Immature natural killer cell (primary cell): Measurements from ENCODE around the gene LHX6. TPM values are rescaled to one million over a fixed set of nuclear protein-coding genes. Genes with fewer than 3 reads are reported as not detected.

ENCODE experiments used
- DNase-seq, 3 donors: peaks; one replicate each; pipeline ENCODE4 v3.0.0; 2022; ENCODE audit warnings: mixed read lengths in 1 of 3
- H3K27ac Mint-ChIP-seq, 6 donors: one replicate each; pipeline ENCODE4 v1.8.0; 2020; ENCODE audit warnings: mixed read lengths in 6 of 6, mild to moderate bottlenecking in 5 of 6, inconsistent platforms in 4 of 6, moderate library complexity in 3 of 6
- H3K27me3 Mint-ChIP-seq, 3 donors: one replicate each; pipeline ENCODE4 v1.8.0; 2020 to 2021; ENCODE audit warnings: low read depth in 3 of 3, mild to moderate bottlenecking in 3 of 3, mixed read lengths in 3 of 3, moderate library complexity in 3 of 3, inconsistent platforms in 1 of 3
- H3K36me3 Mint-ChIP-seq, 3 donors: one replicate each; pipeline ENCODE4 v1.8.0; 2020; ENCODE audit warnings: mixed read lengths in 3 of 3, inconsistent platforms in 2 of 3, mild to moderate bottlenecking in 2 of 3
- H3K4me1 Mint-ChIP-seq, 2 donors: one replicate each; pipeline ENCODE4 v1.8.0; 2020; ENCODE audit warnings: inconsistent platforms in 2 of 2, mild to moderate bottlenecking in 2 of 2, mixed read lengths in 2 of 2, moderate library complexity in 1 of 2
- H3K4me3 Mint-ChIP-seq, 5 donors: one replicate each; pipeline ENCODE4 v1.8.0; 2020; ENCODE audit warnings: mild to moderate bottlenecking in 5 of 5, mixed read lengths in 5 of 5, inconsistent platforms in 3 of 5, moderate library complexity in 3 of 5
- H3K9me3 Mint-ChIP-seq, 6 donors: one replicate each; pipeline ENCODE4 v1.8.0; 2020; ENCODE audit warnings: mild to moderate bottlenecking in 6 of 6, mixed read lengths in 6 of 6, inconsistent platforms in 4 of 6, moderate library complexity in 3 of 6
- polyA plus RNA-seq, 3 donors: library from polyadenylated mRNA; unstranded; fragments of 300-500 nt; fragmentation: Illumina TruSeq; gene quantifications; one replicate each; pipeline ENCODE4 v1.2.3, GENCODE V29; 2021

The LHX6 gene
- polyA plus RNA-seq, 3 donors from 2014 or later = not detected

DNA sequence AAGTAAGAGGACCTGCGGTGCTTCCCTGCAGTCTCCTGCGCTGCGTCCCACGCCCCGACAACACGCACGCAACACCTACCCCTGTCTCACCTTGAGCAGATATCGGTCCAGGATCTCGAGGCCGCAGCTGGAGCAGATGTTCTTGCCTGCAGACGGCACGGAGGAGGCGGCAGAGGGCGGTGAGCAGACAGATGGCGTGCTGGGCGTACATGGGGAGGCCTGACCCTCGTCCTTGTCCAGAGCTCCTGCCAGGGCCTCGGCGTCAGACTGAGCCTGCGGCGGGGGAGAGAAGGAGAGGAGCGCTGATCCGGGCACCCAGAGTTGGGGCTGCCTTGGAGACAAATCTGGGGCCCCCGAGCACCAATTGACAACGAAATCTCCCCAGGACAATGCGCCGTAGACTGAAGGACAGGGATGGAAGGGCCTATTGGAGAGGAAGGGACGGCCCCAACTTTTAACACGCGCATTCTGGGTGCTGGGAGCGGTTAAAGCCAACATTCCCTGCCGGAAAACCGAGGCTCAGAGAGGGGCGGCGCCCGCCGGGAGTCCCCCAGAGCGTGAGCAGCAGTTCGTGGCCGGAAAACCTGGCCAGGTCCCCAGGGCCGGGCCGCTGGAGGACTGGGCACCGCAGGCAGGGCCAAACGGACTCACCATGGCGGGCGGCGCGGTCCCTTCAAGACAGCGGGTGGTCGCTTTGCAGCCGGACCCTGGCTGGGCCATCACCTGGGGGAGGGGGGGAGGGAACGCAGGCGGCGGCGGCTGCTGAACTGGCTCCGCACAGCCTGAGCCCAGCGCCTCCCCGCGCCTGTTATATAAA, 1.8 kb downstream of the LHX6 start:
- H3K9me3 Mint-ChIP-seq = no peaks in the 10 kb centered on the region
- H3K27me3 Mint-ChIP-seq = peaks cover 9 to 20% (median 11%) of the 10 kb centered on the region in 3 donors
- no peak overlapping the region for H3K27ac Mint-ChIP-seq
- H3K4me1 Mint-ChIP-seq = peaks cover 0 to 2% of the 10 kb centered on the region in 2 donors
- no peaks in the 10 kb centered on the region for H3K36me3 Mint-ChIP-seq
- no peak for DNase-seq
- H3K4me3 Mint-ChIP-seq = peak overlapping the region in 1 of 5 donors; percentile 18

GRCh38 chr9:122226142-122226757, 2.5 kb downstream of the LHX6 start:
- H3K27ac Mint-ChIP-seq = no peak overlapping the region
- peaks cover 9 to 26% (median 11%) of the 10 kb centered on the region in 3 donors for H3K27me3 Mint-ChIP-seq
- no peaks in the 10 kb centered on the region for H3K36me3 Mint-ChIP-seq
- peaks cover 0 to 2% of the 10 kb centered on the region in 2 donors for H3K4me1 Mint-ChIP-seq
- H3K9me3 Mint-ChIP-seq = no peaks in the 10 kb centered on the region
- DNase-seq = no peak
- H3K4me3 Mint-ChIP-seq = peak overlapping the region in 2 of 5 donors; percentile 18 to 26

DNA sequence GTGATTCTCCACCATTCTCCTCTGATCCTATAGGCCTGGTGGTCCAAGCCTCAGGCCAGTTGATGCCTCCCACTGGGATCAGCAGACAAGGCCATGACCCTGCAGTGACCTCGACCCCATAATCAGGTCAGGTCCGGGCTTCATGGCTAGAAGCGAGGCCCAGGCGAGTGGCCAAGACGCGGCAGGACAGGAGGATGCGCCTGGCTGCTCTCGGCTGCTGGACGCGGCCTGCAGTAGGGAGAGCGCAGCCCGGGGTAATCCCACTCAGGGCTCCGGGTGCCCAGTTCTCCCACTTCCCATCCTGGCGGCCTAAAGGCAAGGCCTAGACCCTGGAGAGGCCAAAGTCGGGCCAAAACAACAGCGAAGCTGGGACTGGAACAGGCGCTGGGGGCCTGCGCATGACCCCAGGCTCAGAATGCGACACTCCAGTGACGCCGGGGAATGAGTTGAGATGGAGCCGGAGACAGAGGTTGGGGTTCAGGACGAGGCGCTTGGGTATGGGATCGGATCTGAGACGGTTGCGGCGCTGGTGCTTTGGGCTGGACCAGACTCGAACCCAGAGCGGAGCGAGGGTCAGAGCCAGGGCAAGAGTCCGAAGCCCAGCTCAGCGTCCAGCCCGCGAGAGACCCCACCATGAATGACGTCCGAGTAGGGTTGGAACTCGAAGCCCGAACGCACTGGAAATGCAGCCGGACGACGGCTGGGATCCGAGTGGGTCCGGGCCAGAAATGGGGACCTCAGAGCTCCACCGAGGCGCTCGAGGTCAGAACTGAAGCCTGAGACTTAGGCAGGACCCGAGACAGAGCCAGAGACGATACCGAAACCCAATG, 3.2 kb downstream of the LHX6 start:
- no peak overlapping the region for H3K4me3 Mint-ChIP-seq

DNA sequence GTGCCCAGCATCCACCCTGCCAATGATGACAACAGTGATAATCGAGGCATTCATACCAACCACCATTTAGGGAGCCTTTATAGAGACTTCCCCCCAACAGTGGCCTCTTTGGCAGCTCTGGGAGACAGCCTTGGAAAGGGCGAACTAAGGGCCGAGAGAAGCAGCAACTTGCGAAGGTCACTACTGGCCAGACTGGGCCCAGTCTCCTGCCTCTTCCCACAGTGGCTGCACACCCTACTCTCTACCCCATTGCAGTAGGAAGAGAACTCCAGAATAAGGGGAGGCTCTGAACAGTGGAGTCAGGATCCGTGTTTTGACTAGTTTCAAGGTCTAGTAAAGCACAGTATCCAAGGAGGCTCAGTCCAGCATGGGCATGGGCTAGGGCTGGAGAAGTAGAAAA, 5.3 kb downstream of the LHX6 start:
- H3K4me1 Mint-ChIP-seq = peaks cover 7 to 8% of the 10 kb centered on the region in 2 donors
- H3K27ac Mint-ChIP-seq = no peak overlapping the region
- no peaks in the 10 kb centered on the region for H3K36me3 Mint-ChIP-seq
- no peak for DNase-seq
- peaks cover 0 to 1% (median 0%) of the 10 kb centered on the region in 6 donors for H3K9me3 Mint-ChIP-seq
- H3K4me3 Mint-ChIP-seq = no peak overlapping the region
- H3K27me3 Mint-ChIP-seq = peaks cover 19 to 42% (median 28%) of the 10 kb centered on the region in 3 donors

More for the DNA sequence above, 3.2 kb downstream of the LHX6 start:
- H3K27ac Mint-ChIP-seq = no peak overlapping the region
- no peak for DNase-seq
- peaks cover 0 to 2% of the 10 kb centered on the region in 2 donors for H3K4me1 Mint-ChIP-seq
- H3K27me3 Mint-ChIP-seq = peaks cover 9 to 30% (median 13%) of the 10 kb centered on the region in 3 donors
- no peaks in the 10 kb centered on the region for H3K36me3 Mint-ChIP-seq
- H3K9me3 Mint-ChIP-seq = no peaks in the 10 kb centered on the region

DNA sequence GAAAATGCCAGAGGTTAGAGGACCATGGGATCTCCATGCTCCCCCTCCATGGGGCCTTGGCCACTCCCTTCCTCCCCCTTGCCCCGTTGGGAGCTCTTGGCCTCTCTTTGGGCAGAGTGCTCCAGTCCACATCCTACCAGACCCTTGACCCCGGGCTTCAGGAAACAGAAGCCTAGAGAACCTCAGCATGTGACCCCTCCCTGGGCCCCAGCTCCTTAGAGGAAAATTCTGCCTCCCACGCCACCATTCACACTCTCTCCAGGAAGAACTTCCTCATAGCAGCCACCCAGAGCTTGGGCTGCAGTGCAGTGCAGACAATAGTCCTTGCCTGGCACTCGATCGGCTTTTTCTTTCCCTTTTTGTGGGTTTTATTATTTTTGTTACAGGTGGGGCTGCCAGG, 6.0 kb downstream of the LHX6 start:
- H3K9me3 Mint-ChIP-seq = peaks cover 0 to 1% (median 0%) of the 10 kb centered on the region in 6 donors
- no peaks in the 10 kb centered on the region for H3K36me3 Mint-ChIP-seq
- no peak for DNase-seq
- peaks cover 20 to 47% (median 35%) of the 10 kb centered on the region in 3 donors for H3K27me3 Mint-ChIP-seq
- no peak overlapping the region for H3K4me3 Mint-ChIP-seq
- H3K4me1 Mint-ChIP-seq = peaks cover 10 to 12% of the 10 kb centered on the region in 2 donors
- H3K27ac Mint-ChIP-seq = no peak overlapping the region

DNA sequence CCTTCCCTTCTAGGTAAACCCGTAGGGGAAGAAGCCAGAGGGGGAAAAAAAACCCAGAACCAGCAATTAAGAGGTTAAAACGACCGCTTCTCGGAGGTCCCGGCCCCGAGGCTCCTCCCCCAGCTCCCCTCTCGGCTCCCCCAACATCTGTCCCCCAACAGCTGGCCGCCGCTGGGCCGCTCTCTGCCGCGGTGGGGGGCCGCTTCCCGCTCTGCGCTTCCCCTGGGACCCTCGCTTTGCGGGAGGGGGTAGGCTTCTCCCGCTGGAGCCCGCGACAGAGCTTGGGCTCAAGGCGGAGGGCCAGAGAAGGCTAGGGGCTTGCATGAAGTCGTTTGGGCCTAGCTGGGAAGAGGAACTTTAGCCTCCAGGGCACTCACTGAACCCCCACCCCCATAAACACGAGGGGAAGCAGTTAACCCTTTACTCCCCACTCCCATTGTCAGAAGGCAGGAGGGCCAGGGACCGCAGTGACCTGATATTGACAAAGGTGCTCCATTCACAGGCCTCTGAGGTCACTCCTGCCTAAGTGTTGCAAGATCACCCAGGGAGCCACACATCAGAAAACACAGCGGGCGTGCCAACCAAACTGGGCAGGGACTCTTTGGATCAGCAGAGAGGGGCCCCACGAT, 7.5 kb downstream of the LHX6 start:
- Mint-ChIP-seq H3K27ac (no peak overlapping the region), H3K27me3 (peaks cover 19 to 45% (median 33%) of the 10 kb centered on the region in 3 donors), H3K9me3 (peaks cover 0 to 1% (median 0%) of the 10 kb centered on the region in 6 donors), H3K36me3 (no peaks in the 10 kb centered on the region), H3K4me3 (no peak overlapping the region), H3K4me1 (peaks cover 9 to 12% of the 10 kb centered on the region in 2 donors)
- no peak for DNase-seq

GRCh38 chr9:122220673-122221182, 8.0 kb downstream of the LHX6 start:
- Mint-ChIP-seq H3K27ac (no peak overlapping the region), H3K4me3 (no peak overlapping the region), H3K4me1 (peaks cover 8 to 12% of the 10 kb centered on the region in 2 donors), H3K27me3 (peaks cover 21 to 49% (median 33%) of the 10 kb centered on the region in 3 donors), H3K9me3 (peaks cover 0 to 1% (median 0%) of the 10 kb centered on the region in 6 donors), H3K36me3 (no peaks in the 10 kb centered on the region)
- no peak for DNase-seq

DNA sequence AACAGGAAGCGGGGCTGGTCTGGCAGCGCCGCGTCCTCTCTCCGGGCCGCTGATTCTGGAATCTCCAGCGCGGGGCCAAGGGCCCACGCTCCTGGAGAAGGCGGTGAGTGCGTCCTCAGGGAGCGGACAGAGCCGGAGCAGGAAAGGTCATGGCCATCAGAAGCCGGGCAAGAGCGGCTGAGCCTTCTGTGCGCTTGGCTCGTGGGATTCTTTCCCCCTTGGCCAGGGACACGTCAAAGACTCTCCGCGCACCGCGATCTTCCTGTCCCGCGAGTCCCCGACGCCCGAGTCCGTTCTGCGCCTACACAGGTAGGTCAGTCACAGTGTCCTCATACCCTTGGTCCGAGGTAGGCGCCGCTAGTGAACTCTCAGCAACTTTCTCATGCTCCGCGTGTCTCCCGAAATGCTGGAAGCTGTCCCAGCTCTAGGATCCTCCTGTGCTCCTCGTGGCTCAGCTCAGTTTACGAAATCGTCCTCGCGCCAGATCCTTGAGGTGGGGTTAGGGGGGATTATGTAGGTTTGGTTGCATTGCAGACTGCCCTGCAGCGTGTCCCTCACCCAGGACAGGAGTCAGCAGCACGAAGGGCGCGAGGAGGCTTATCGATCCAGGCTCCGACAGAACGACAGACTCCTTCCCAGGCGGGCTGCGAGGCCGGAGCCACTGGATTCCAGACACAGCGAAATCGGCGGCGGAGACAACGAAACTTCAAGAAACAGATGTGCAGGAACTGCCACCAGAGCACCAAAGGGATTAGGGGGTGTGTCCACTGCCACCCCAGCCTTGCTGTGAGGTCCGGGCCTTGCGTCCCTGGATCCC, 8.7 kb downstream of the LHX6 start:
- Mint-ChIP-seq H3K27me3 (peaks cover 22 to 50% (median 33%) of the 10 kb centered on the region in 3 donors), H3K27ac (no peak overlapping the region), H3K4me1 (peaks cover 8 to 12% of the 10 kb centered on the region in 2 donors), H3K9me3 (peaks cover 0 to 1% (median 0%) of the 10 kb centered on the region in 6 donors), H3K36me3 (no peaks in the 10 kb centered on the region), H3K4me3 (peak overlapping the region in 1 of 5 donors; percentile 30)
- DNase-seq = no peak

DNA sequence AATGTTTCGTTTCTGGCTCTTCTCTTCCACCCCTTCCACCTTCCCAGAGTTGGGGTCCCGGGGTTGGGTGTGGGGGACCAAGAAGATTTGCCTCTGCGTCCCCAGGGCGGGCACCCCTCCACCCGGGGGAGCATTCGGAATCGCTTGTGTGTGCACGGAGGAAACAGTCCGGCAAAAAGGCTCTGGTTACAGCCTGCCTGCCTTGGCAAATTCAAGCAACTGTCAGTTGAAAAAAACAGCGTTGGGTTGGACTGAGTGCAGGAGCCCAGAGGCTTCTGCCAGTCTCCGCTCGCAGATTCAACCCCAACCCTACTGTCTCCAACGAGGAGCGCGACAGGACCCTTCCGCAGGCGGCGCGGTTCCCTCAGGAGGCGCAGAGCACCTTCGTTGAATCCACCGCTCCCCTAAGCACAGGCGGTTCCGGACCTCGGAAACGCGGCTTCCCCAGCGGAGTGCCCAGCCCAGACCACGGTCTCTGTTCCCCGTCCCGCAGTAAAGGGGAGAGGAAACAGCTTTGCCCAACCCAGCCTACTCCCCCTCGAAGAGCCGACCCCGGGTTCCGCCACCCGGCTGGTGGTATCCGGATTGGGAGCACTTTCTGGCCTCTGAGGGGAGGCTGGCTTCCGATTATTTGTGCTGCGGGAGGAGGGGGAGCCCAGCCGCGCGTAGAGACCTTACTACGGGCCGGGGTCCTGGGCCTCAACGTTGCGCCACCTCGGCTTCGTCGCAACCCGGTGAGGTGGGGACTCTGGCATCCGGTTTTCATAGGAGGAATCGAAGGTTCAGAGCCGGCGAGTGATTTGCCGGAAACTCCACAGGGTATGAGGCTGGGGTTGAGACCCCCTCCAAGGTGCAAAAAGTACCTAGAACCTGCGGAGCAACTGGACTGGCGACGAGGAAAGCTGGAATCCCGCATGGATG, 9.6 kb downstream of the LHX6 start:
- DNase-seq = no peak
- peaks cover 0 to 1% (median 0%) of the 10 kb centered on the region in 6 donors for H3K9me3 Mint-ChIP-seq
- H3K4me3 Mint-ChIP-seq = peak overlapping the region in 2 of 5 donors; percentile 44 to 57
- H3K36me3 Mint-ChIP-seq = no peaks in the 10 kb centered on the region
- H3K27me3 Mint-ChIP-seq = peaks cover 20 to 53% (median 33%) of the 10 kb centered on the region in 3 donors
- H3K27ac Mint-ChIP-seq = no peak overlapping the region
- H3K4me1 Mint-ChIP-seq = peaks cover 12 to 14% of the 10 kb centered on the region in 2 donors

- H3K27ac Mint-ChIP-seq = no peak overlapping the region
- H3K4me1 Mint-ChIP-seq = peaks cover 13 to 14% of the 10 kb centered on the region in 2 donors
- H3K36me3 Mint-ChIP-seq = no peaks in the 10 kb centered on the region
- H3K4me3 Mint-ChIP-seq = peak overlapping the region in 2 of 5 donors; percentile 2 to 6
- peaks cover 21 to 51% (median 31%) of the 10 kb centered on the region in 3 donors for H3K27me3 Mint-ChIP-seq
- H3K9me3 Mint-ChIP-seq = peaks cover 0 to 1% (median 0%) of the 10 kb centered on the region in 6 donors
- DNase-seq = no peak
These were observed 10.5 kb downstream of the LHX6 start for GRCh38 chr9:122218071-122218934.

DNA sequence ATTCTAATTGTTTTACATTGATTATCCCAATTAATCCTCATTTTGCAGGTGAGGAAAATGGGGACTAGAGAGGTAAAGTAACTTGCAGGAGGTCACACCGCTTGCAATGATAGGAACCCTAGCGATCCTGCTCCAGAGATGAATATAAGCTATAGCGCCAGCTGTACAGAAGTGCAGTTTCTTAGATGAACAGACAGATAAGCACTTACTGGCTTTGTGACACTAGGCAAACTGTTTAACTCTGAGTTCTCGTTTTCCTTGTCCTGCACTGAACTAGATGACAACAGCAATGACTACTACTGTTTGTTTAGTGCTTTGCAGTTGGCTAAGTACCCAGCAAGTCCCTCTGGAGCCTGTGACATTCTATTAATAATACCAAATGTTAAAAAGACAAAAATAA, 11.1 kb downstream of the LHX6 start:
- H3K4me1 Mint-ChIP-seq = peaks cover 19% of the 10 kb centered on the region in 2 donors
- H3K4me3 Mint-ChIP-seq = no peak overlapping the region

More for the DNA sequence above, 11.1 kb downstream of the LHX6 start:
- Mint-ChIP-seq H3K27ac (no peak overlapping the region), H3K36me3 (no peaks in the 10 kb centered on the region), H3K27me3 (peaks cover 23 to 53% (median 32%) of the 10 kb centered on the region in 3 donors), H3K9me3 (peaks cover 0 to 1% (median 0%) of the 10 kb centered on the region in 6 donors)
- no peak for DNase-seq
